Astrocyte of the cerebellum (primary cell): ENCODE measurements around the gene PRSS22.

ENCODE experiments used
- DNase-seq: peaks from one replicate; pipeline ENCODE4 v3.0.0-alpha.2; 2011; ENCODE audit warnings: low read depth
- H3K4me3 ChIP-seq: 2 replicates; pipeline ENCODE4 v1.5.1; 2011; ENCODE audit warnings: mild to moderate bottlenecking, low read depth, low read length, moderate library complexity
- CTCF ChIP-seq: IDR thresholded peaks from 2 replicates; pipeline ENCODE4 v1.5.1; 2012; ENCODE audit warnings: low read length, low read depth, moderate library complexity, mild to moderate bottlenecking; ENCODE audit errors: missing control alignments
- in situ Hi-C: cut with HindIII; loops from 2 replicates; pipeline ENCODE4 v1.10.0; 2017; ENCODE audit warnings: low sequenced_read_pairs

PRSS22 gene

GRCh38 chr16:2815299-2815771 lies 42.6 kb downstream of the PRSS22 start:
- in situ Hi-C loops: no loop called here
- TF ChIP-seq CTCF: no peak
- DNase-seq: no peak

DNA sequence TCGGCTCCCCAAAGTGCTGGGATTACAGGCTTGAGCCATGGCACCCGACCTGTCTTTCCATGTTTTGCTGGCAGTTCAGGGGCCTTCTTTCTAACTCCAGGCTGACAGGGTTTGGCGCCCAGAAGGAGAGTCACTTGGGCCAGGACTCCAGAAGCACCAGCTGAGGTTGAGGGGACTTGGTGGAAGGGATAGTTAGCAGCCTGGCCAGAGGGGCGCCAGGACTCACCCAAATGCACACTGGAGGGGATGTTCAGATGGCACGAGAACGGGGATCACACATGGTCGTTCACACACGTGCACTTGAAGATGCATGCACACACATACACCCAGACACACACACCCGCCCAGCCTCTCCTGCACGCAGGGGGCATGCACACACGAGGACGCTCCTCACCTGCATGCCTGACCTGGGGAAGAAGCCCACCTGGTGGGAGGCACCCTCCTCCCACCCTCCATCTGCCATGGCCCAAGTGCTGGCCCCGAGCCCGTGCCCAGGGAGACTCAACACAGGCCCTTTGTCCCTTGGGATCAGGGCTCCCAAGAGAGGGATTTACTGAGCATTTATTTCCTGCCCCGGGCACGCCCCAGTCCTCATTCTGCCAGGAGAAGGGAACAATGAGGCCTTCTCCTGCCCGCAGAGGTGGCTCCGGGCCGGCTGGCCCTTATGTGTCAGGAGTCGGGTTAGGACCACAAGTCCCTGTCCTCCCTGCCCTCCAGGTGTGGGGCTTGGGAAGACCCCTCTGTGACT lies 43.2 kb downstream of the PRSS22 start:
- in situ Hi-C loops: no loop called here
- no peak overlapping the region for H3K4me3 ChIP-seq
- no peak for DNase-seq
- no peak for TF ChIP-seq CTCF

More at GRCh38 chr16:2815299-2815771, 42.6 kb downstream of the PRSS22 start:
- H3K4me3 ChIP-seq: no peak overlapping the region

DNA sequence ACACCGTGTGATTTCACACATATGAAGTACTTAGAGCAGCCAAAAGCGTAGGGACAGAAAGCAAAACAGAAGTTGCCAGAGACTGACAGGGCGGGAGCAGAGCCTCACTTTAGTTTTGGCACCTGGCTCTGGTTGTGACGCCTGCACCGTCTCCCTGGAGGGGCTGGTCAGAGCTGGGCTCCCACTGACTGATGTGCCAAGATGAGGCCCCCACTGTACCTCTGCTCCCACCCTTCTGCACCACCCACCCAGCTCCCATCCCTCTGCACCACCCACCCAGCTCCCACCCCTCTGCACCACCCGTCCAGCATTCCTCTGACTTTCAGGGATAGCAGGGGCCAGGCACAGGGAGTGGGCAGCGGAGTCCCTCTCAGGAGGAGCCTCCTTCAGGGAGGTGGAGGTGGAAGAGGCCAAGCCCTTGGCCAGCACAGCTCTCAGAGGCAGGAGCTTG lies 44.2 kb downstream of the PRSS22 start:
- no peak overlapping the region for H3K4me3 ChIP-seq
- TF ChIP-seq CTCF: no peak
- in situ Hi-C loops: no loop called here
- DNase-seq: no peak

- no peak for TF ChIP-seq CTCF
- no peak for DNase-seq
- in situ Hi-C loops: no loop called here
- no peak overlapping the region for H3K4me3 ChIP-seq
Measured at GRCh38 chr16:2811703-2812471, 46.1 kb downstream of the PRSS22 start.

DNA sequence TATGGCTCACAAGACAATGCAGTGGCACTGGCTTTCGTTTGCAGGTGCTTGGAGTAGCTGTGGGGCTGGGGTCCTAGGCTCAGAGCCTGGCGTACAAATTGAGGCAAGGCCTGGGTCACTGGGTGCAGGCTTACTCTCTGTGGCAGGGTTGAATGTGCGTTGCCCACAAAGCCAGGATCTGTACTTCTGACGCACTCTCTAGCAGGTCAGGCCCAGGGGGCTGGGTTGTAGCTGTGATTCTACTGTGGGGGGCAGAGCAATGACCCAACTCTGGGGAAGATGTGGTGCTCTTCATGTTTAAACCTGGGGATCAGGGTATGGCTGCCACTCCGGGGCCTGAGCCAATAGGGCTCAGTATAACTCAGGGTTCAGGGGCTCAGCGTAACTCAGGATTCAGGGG lies 47.3 kb downstream of the PRSS22 start:
- DNase-seq: no peak
- H3K4me3 ChIP-seq: no peak overlapping the region
- in situ Hi-C loops: no loop called here

More for the DNA sequence above, 47.3 kb downstream of the PRSS22 start:
- no peak for TF ChIP-seq CTCF
